K562 (cell line): ENCODE data around the gene DENND1A. TPM values are rescaled to one million over a fixed set of nuclear protein-coding genes. Genes with fewer than 3 reads are reported as not detected.

Experiments
- ILF3 ChIP-seq: fragments of 450-650 bp; IDR thresholded peaks from 2 replicates; pipeline ENCODE4 v1.6.1; 2018; ENCODE audit warnings: antibody characterized with exemption, mild to moderate bottlenecking, moderate library complexity, borderline replicate concordance
- NBN ChIP-seq: fragments of 450-650 bp; IDR thresholded peaks from 2 replicates; pipeline ENCODE4 v1.6.1; 2016; ENCODE audit warnings: low read depth, mild to moderate bottlenecking
- POLR2G ChIP-seq: fragments of 200-400 bp; formaldehyde crosslinking; IDR thresholded peaks from 2 replicates; pipeline ENCODE4 v1.6.1; 2017; ENCODE audit warnings: low read depth, mild to moderate bottlenecking, antibody characterized with exemption, low read length, moderate library complexity
- SAFB ChIP-seq: fragments of 200-400 bp; formaldehyde crosslinking; IDR thresholded peaks from 2 replicates; pipeline ENCODE4 v1.6.1; 2017; ENCODE audit warnings: low read depth, low read length, borderline replicate concordance
- SREBF1 ChIP-seq: fragments of 150-350 bp; IDR thresholded peaks from 2 replicates; pipeline ENCODE4 v1.6.1; 2014; ENCODE audit warnings: antibody characterized with exemption, low read depth, low read length, borderline replicate concordance
- ZBTB1 ChIP-seq: sonication (generic); formaldehyde crosslinking; IDR thresholded peaks from 2 replicates; pipeline ENCODE4 v1.8.1; 2023; ENCODE audit warnings: missing genetic modification reagents, low read depth, mild to moderate bottlenecking, borderline replicate concordance
- ZNF184 ChIP-seq: sonication (generic); formaldehyde crosslinking; IDR thresholded peaks from 2 replicates; pipeline ENCODE4 v1.5.0; 2020; ENCODE audit warnings: missing genetic modification reagents
- ZNF561 ChIP-seq: fragments of 450-650 bp; formaldehyde crosslinking; conservative IDR thresholded peaks from 2 replicates; pipeline ENCODE4 v1.4.0; 2020; ENCODE audit warnings: mild to moderate bottlenecking, moderate library complexity
- ZNF586 ChIP-seq: fragments of 450-650 bp; formaldehyde crosslinking; conservative IDR thresholded peaks from 2 replicates; pipeline ENCODE4 v1.4.0; 2020; ENCODE audit warnings: mild to moderate bottlenecking, moderate library complexity
- polyA plus RNA-seq, 8 experiments: library from polyadenylated mRNA; depleted of rRNA in 4 of 8; stranded (reverse) in 5 of 8; unstranded in 3 of 8; fragments of >200 nt; fragmentation: Nextera tagmentation in 2 of 8; fragmentation: Illumina TruSeq in 1 of 8; extraction: Ambion mirVana in 2 of 8; extraction: Trizol in 1 of 8; gene quantifications; 2 replicates each; pipeline versions ENCODE4 v1.2.1 to v1.2.3, GENCODE V29; 2011 to 2014; ENCODE audit warnings: inconsistent platforms in 1 of 8, missing spikeins in 1 of 8
- total RNA-seq, 7 experiments: library from RNA; depleted of rRNA in 6 of 7; stranded (reverse); fragments of >200 nt in 6 of 7; fragmentation: Illumina TruSeq in 2 of 7; extraction: Trizol in 2 of 7; gene quantifications; 2 replicates each; pipeline versions ENCODE4 v1.2.1 to v1.2.3, GENCODE V29; 2011 to 2021; ENCODE audit warnings: low replicate concordance in 1 of 7
- TF ChIP-seq, protein P1 (sequence below): IDR thresholded peaks from 3 replicates; pipeline ENCODE4 v1.6.1; 2011; ENCODE audit warnings: borderline replicate concordance, mild to moderate bottlenecking, moderate library complexity; ENCODE audit not compliant: insufficient read length; ENCODE audit errors: extremely low read depth

DENND1A gene
- total and polyA plus RNA-seq, 9 of the 15 experiments (the other 6 are each of a cell fraction or from before 2014, with no cell fraction given), result 7.6 to 29.5 (median 15.7) TPM

DNA sequence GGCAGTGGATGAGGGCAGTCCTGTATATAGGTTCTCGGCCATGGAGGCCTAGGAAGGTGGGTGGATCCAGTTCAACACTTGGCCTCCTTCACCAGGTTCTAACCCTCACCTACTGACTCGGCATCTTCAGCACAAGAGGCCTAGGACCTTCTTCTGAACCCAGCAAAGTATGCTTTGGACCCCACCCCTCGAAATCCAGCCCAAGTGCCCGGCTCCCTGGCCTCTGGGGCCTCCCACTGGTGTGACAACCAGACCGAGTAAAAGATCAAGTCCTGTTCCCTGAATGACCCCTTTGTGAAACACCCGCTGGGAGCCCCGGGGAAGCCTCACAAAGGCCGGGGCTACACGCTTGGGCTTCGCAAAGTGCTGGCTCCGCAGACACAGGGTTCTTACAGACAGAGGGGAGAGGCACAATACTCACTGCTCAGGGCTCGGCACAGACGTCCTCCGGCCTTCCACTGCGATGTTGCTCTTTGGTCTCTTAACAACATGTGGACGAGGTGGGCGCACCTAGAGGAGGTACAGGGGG lies 526.9 kb downstream of the DENND1A start (continued):
- TF ChIP-seq NBN (no peak), ILF3 (no peak), ZNF586 (CRISPR knock-in tag) (no peak), ZNF184 (no peak), ZNF561 (CRISPR knock-in tag) (no peak), SREBF1 (no peak), ZBTB1 (CRISPR knock-in tag) (no peak), POLR2G (no peak), SAFB (no peak)
- TF ChIP-seq, protein P1, sequence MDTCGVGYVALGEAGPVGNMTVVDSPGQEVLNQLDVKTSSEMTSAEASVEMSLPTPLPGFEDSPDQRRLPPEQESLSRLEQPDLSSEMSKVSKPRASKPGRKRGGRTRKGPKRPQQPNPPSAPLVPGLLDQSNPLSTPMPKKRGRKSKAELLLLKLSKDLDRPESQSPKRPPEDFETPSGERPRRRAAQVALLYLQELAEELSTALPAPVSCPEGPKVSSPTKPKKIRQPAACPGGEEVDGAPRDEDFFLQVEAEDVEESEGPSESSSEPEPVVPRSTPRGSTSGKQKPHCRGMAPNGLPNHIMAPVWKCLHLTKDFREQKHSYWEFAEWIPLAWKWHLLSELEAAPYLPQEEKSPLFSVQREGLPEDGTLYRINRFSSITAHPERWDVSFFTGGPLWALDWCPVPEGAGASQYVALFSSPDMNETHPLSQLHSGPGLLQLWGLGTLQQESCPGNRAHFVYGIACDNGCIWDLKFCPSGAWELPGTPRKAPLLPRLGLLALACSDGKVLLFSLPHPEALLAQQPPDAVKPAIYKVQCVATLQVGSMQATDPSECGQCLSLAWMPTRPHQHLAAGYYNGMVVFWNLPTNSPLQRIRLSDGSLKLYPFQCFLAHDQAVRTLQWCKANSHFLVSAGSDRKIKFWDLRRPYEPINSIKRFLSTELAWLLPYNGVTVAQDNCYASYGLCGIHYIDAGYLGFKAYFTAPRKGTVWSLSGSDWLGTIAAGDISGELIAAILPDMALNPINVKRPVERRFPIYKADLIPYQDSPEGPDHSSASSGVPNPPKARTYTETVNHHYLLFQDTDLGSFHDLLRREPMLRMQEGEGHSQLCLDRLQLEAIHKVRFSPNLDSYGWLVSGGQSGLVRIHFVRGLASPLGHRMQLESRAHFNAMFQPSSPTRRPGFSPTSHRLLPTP, result no peak
